Left forelimb (tissue), 1 donor: Measurements from ENCODE around the gene PSMD9.
"Not testable (repeated sequence)": the region's sequence is repeated elsewhere in the genome, so short reads cannot be mapped to it uniquely, and the experiment has no call there.

Experiments used
- DNase-seq: peaks from one replicate; pipeline ENCODE4 v3.0.0-alpha.2; 2018; ENCODE audit warnings: low spot score

Gene PSMD9

GRCh38 chr12:121888478-121889273 is at the start of gene PSMD9:
PSMD9 (plus strand) TSS chr12:121888790; CDS start chr12:121888857, 67 bp downstream.
- DNase-seq = peak; percentile 98

- DNase-seq = peak; percentile 94
These were observed 49.2 kb upstream of the PSMD9 start for GRCh38 chr12:121839106-121839992.

- no peak for DNase-seq
These were observed 48.4 kb upstream of the PSMD9 start for GRCh38 chr12:121839993-121840761.

GRCh38 chr12:121843236-121843982 is 45.2 kb upstream of the PSMD9 start:
- DNase-seq = no peak

GRCh38 chr12:121845701-121846100 is 42.9 kb upstream of the PSMD9 start:
- DNase-seq = no peak

GRCh38 chr12:121849211-121849610 is 39.4 kb upstream of the PSMD9 start:
- DNase-seq = no peak

- DNase-seq = no peak
These were observed 38.9 kb upstream of the PSMD9 start for GRCh38 chr12:121849665-121850064.

GRCh38 chr12:121852392-121852791 is 36.2 kb upstream of the PSMD9 start:
- not testable (repeated sequence) for DNase-seq

- DNase-seq = no peak
These were observed 31.0 kb upstream of the PSMD9 start for GRCh38 chr12:121857322-121858246.

- DNase-seq = no peak
These were observed 30.3 kb upstream of the PSMD9 start for GRCh38 chr12:121858318-121858661.

GRCh38 chr12:121858662-121859572 is 29.7 kb upstream of the PSMD9 start, which contains the start of gene HPD:
HPD (minus strand) TSS chr12:121858859; CDS start chr12:121858823, 36 bp downstream.
- no peak for DNase-seq

- DNase-seq = no peak
These were observed 28.3 kb upstream of the PSMD9 start for GRCh38 chr12:121860257-121860656.

- not testable (repeated sequence) for DNase-seq
These were observed 27.9 kb upstream of the PSMD9 start for GRCh38 chr12:121860699-121861098.

GRCh38 chr12:121861636-121862254 is 26.8 kb upstream of the PSMD9 start:
- DNase-seq = no peak

- DNase-seq = no peak
These were observed 22.3 kb upstream of the PSMD9 start for GRCh38 chr12:121866331-121866730.

- not testable (repeated sequence) for DNase-seq
These were observed 19.4 kb upstream of the PSMD9 start for GRCh38 chr12:121869229-121869628.

- no peak for DNase-seq
These were observed 17.1 kb upstream of the PSMD9 start for GRCh38 chr12:121871467-121871866.

- DNase-seq = peak; percentile 70
These were observed 15.9 kb upstream of the PSMD9 start for GRCh38 chr12:121872546-121873215.
